Measurements from ENCODE around the gene SLC6A11. TPM values are rescaled to one million over a fixed set of nuclear protein-coding genes. Genes with fewer than 3 reads are reported as not detected.

SLC6A11 gene
- total RNA-seq, 4 donors from 2014 or later, result 6.2 to 13.4 (median 9.5) TPM

DNA sequence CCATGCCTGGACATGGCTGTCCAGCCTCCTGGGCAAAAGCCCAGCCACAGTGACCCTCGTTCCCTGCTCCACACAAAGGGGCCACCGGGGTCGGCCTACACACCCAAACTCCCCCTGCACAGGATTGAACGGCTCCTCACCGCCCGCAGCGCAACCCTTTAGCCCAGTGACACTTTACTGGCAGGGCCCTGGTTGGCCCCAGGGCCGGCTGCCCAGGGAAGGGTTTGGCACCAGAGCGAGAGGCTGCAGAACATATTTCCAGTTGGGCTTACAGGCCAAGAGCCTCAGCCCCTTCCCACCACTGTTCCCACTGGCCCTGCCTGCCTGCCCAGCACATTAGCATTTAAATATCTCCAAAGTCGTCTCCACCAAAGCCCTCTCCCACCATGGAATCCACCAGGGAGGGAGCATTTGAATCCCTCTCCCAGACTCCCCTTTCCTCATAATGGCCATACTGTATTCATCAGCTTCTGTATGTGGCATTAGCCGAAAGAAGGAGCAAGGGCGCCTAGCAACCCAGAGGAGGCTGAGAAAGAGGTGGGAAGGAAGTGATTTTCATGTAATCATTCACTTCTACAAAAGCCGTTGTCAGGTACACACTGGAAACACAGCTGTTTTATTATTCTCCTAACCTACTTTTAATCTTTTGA, 85.4 kb downstream of the SLC6A11 start:
- intact Hi-C loops (cut with DNase I), result no loop called here
- no peaks in the 10 kb centered on the region for H3K36me3 ChIP-seq
- no peak for DNase-seq

GRCh38 chr3:10907262-10907661, 91.2 kb downstream of the SLC6A11 start:
- Histone ChIP-seq H3K27me3 (no peaks in the 10 kb centered on the region), H3K4me3 (no peak overlapping the region), H3K9me3 (peaks cover 0 to 30% (median 21%) of the 10 kb centered on the region in 3 donors), H3K27ac (no peak overlapping the region), H3K36me3 (no peaks in the 10 kb centered on the region), H3K4me1 (no peaks in the 10 kb centered on the region)
- intact Hi-C loops (cut with DNase I), result no loop called here
- WGBS, 2 donors, result 67 to 89% methylated on average over 1 of the region's 1 CpG
- TF ChIP-seq POLR2A (IDR thresholded peaks at IDR 0.05), result no peak
- TF ChIP-seq, protein P1, sequence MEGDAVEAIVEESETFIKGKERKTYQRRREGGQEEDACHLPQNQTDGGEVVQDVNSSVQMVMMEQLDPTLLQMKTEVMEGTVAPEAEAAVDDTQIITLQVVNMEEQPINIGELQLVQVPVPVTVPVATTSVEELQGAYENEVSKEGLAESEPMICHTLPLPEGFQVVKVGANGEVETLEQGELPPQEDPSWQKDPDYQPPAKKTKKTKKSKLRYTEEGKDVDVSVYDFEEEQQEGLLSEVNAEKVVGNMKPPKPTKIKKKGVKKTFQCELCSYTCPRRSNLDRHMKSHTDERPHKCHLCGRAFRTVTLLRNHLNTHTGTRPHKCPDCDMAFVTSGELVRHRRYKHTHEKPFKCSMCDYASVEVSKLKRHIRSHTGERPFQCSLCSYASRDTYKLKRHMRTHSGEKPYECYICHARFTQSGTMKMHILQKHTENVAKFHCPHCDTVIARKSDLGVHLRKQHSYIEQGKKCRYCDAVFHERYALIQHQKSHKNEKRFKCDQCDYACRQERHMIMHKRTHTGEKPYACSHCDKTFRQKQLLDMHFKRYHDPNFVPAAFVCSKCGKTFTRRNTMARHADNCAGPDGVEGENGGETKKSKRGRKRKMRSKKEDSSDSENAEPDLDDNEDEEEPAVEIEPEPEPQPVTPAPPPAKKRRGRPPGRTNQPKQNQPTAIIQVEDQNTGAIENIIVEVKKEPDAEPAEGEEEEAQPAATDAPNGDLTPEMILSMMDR (IDR thresholded peaks at IDR 0.05), result no peak
- no peak for DNase-seq

More for the DNA sequence above, 85.4 kb downstream of the SLC6A11 start:
- WGBS, 2 donors, result 32 to 64% methylated on average over 2 to 7 of the region's 13 CpGs
- Histone ChIP-seq H3K4me3 (no peak overlapping the region), H3K27ac (no peak overlapping the region), H3K9me3 (peaks cover 0 to 8% (median 4%) of the 10 kb centered on the region in 3 donors), H3K27me3 (no peaks in the 10 kb centered on the region), H3K4me1 (no peaks in the 10 kb centered on the region)
- TF ChIP-seq, protein P1 (IDR thresholded peaks at IDR 0.05), result no peak
- TF ChIP-seq POLR2A (IDR thresholded peaks at IDR 0.05), result no peak

GRCh38 chr3:10910367-10910766, 94.3 kb downstream of the SLC6A11 start:
- 66 to 81% methylated on average over 3 of the region's 3 CpGs for WGBS, 2 donors
- intact Hi-C loops (cut with DNase I), result no loop called here
- H3K4me1 ChIP-seq, result no peaks in the 10 kb centered on the region
- H3K9me3 ChIP-seq, result peaks cover 0 to 30% (median 21%) of the 10 kb centered on the region in 3 donors
- no peaks in the 10 kb centered on the region for H3K36me3 ChIP-seq
- TF ChIP-seq, protein P1 (IDR thresholded peaks at IDR 0.05), result no peak
- no peak for TF ChIP-seq POLR2A (IDR thresholded peaks at IDR 0.05)
- DNase-seq, result no peak
- H3K27me3 ChIP-seq, result no peaks in the 10 kb centered on the region
- H3K4me3 ChIP-seq, result no peak overlapping the region
- no peak overlapping the region for H3K27ac ChIP-seq

GRCh38 chr3:10911350-10912002, 95.4 kb downstream of the SLC6A11 start:
- TF ChIP-seq POLR2A (IDR thresholded peaks at IDR 0.05), result no peak
- TF ChIP-seq, protein P1 (IDR thresholded peaks at IDR 0.05), result no peak
- Histone ChIP-seq H3K4me3 (no peak overlapping the region), H3K27ac (no peak overlapping the region), H3K27me3 (no peaks in the 10 kb centered on the region), H3K9me3 (peaks cover 0 to 21% (median 17%) of the 10 kb centered on the region in 3 donors), H3K4me1 (no peaks in the 10 kb centered on the region), H3K36me3 (no peaks in the 10 kb centered on the region)
- intact Hi-C loops (cut with DNase I), result no loop called here
- no peak for DNase-seq
- 89 to 92% methylated on average over 2 of the region's 2 CpGs for WGBS, 2 donors

- peaks cover 0 to 5% (median 0%) of the 10 kb centered on the region in 3 donors for H3K36me3 ChIP-seq
- H3K4me3 ChIP-seq, result no peak overlapping the region
- DNase-seq, result no peak
- TF ChIP-seq POLR2A (IDR thresholded peaks at IDR 0.05), result no peak
- TF ChIP-seq, protein P1 (IDR thresholded peaks at IDR 0.05), result no peak
- H3K4me1 ChIP-seq, result no peaks in the 10 kb centered on the region
- intact Hi-C loops (cut with DNase I), result no loop called here
- 89 to 92% methylated on average over 3 of the region's 3 CpGs for WGBS, 2 donors
- H3K9me3 ChIP-seq, result peaks cover 0 to 8% (median 4%) of the 10 kb centered on the region in 3 donors
- H3K27me3 ChIP-seq, result peaks cover 0 to 4% (median 0%) of the 10 kb centered on the region in 4 donors
- no peak overlapping the region for H3K27ac ChIP-seq
These were observed 96.8 kb downstream of the SLC6A11 start for GRCh38 chr3:10912786-10913185.

Measured in esophagus squamous epithelium (tissue), 5 donors.